Neural progenitor cell (in vitro differentiated cells): Measurements from ENCODE around the gene SMIM38. TPM values are rescaled to one million over a fixed set of nuclear protein-coding genes. Genes with fewer than 3 reads are reported as not detected.
"Not testable (repeated sequence)": the region's sequence is repeated elsewhere in the genome, so short reads cannot be mapped to it uniquely, and the experiment has no call there.

Experiments
- DNase-seq: peaks from one replicate; pipeline ENCODE4 v3.0.0-alpha.2; 2016; ENCODE audit warnings: low spot score
- H2AFZ ChIP-seq: fragments of 200-600 bp; sonication (generic); replicated peaks from 2 replicates; pipeline ENCODE4 v1.6.1; 2016; ENCODE audit warnings: antibody characterized with exemption
- H3F3A ChIP-seq: fragments of 200-600 bp; sonication (generic); 2 replicates; pipeline ENCODE4 v1.6.1; 2016; ENCODE audit warnings: antibody characterized with exemption, low read depth
- H3K27ac ChIP-seq: fragments of 200-600 bp; sonication (generic); 2 replicates; pipeline ENCODE4 v1.5.1; 2016; ENCODE audit warnings: mild to moderate bottlenecking
- H3K27me3 ChIP-seq: fragments of 200-600 bp; sonication (generic); 2 replicates; pipeline ENCODE4 v1.6.1; 2016; ENCODE audit warnings: mild to moderate bottlenecking, moderate library complexity
- H3K36me3 ChIP-seq: fragments of 200-600 bp; sonication (generic); 2 replicates; pipeline ENCODE4 v1.5.1; 2016
- H3K4me1 ChIP-seq: fragments of 200-600 bp; sonication (generic); 2 replicates; pipeline ENCODE4 v1.6.1; 2016; ENCODE audit warnings: mixed run types
- H3K4me2 ChIP-seq: fragments of 200-600 bp; sonication (generic); 2 replicates; pipeline ENCODE4 v1.6.1; 2016
- H3K4me3 ChIP-seq: fragments of 200-600 bp; sonication (generic); 2 replicates; pipeline ENCODE4 v1.5.1; 2016
- H3K79me2 ChIP-seq: fragments of 200-600 bp; sonication (generic); 2 replicates; pipeline ENCODE4 v1.6.1; 2016; ENCODE audit warnings: low read depth
- H3K9ac ChIP-seq: fragments of 200-600 bp; sonication (generic); 2 replicates; pipeline ENCODE4 v1.6.1; 2016
- H3K9me3 ChIP-seq: fragments of 200-600 bp; sonication (generic); 2 replicates; pipeline ENCODE4 v1.5.1; 2016; ENCODE audit warnings: low read depth
- H4K20me1 ChIP-seq: fragments of 200-600 bp; sonication (generic); 2 replicates; pipeline ENCODE4 v1.6.1; 2016; ENCODE audit warnings: low read depth
- H3K27ac Mint-ChIP-seq: 3 replicates; pipeline ENCODE4 v1.8.0; 2021; ENCODE audit warnings: mixed read lengths
- H3K27me3 Mint-ChIP-seq: 2 replicates; pipeline ENCODE4 v1.8.0; 2022; ENCODE audit warnings: low read depth, mild to moderate bottlenecking, inconsistent platforms, moderate library complexity, mixed read lengths; ENCODE audit not compliant: insufficient read depth
- H3K36me3 Mint-ChIP-seq: 3 replicates; pipeline ENCODE4 v1.8.0; 2021; ENCODE audit warnings: mixed read lengths
- H3K4me1 Mint-ChIP-seq: 3 replicates; pipeline ENCODE4 v1.8.0; 2021; ENCODE audit warnings: mixed read lengths
- H3K4me3 Mint-ChIP-seq: 3 replicates; pipeline ENCODE4 v1.8.0; 2021; ENCODE audit warnings: mild to moderate bottlenecking, moderate library complexity, mixed read lengths
- H3K9me3 Mint-ChIP-seq: 3 replicates; pipeline ENCODE4 v1.8.0; 2020; ENCODE audit warnings: mixed read lengths
- EZH2 ChIP-seq: fragments of 200-600 bp; sonication (generic); IDR thresholded peaks from 2 replicates; pipeline ENCODE4 v1.6.1; 2017; ENCODE audit warnings: antibody characterized with exemption, mild to moderate bottlenecking, moderate library complexity
- EZH2phosphoT487 ChIP-seq: fragments of 200-600 bp; sonication (generic); IDR thresholded peaks from 2 replicates; pipeline ENCODE4 v1.6.1; 2017; ENCODE audit warnings: antibody characterized with exemption
- total RNA-seq: library from RNA; depleted of rRNA; stranded (reverse); fragments of >200 nt; gene quantifications from 2 replicates; pipeline ENCODE4 v1.2.3, GENCODE V29; 2015; ENCODE audit warnings: low replicate concordance
- TF ChIP-seq, protein P1 (sequence below): fragments of 200-600 bp; sonication (generic); IDR thresholded peaks from 2 replicates; pipeline ENCODE4 v1.5.1; 2017; ENCODE audit warnings: antibody characterized with exemption, mild to moderate bottlenecking

The SMIM38 gene
- total RNA-seq, 1 donor from 2014 or later = 2.0 TPM

GRCh38 chr11:69145050-69145380 is 10.7 kb upstream of the SMIM38 start:
- H3K27me3 Mint-ChIP-seq = no peaks in the 10 kb centered on the region

GRCh38 chr11:69148377-69148762 is 7.4 kb upstream of the SMIM38 start:
- no peak overlapping the region for H3K4me3 ChIP-seq
- no peaks in the 10 kb centered on the region for H3K79me2 ChIP-seq
- H2AFZ ChIP-seq = no peak overlapping the region
- H3K9ac ChIP-seq = no peak overlapping the region
- Mint-ChIP-seq H3K27me3 (no peaks in the 10 kb centered on the region), H3K36me3 (peaks cover 4% of the 10 kb centered on the region), H3K4me3 (no peak overlapping the region), H3K27ac (no peak overlapping the region), H3K9me3 (peaks cover 28% of the 10 kb centered on the region), H3K4me1 (peaks cover 25% of the 10 kb centered on the region)
- H3K9me3 ChIP-seq = no peaks in the 10 kb centered on the region
- no peaks in the 10 kb centered on the region for H3K27me3 ChIP-seq
- TF ChIP-seq EZH2 = no peak
- no peak for TF ChIP-seq EZH2phosphoT487
- TF ChIP-seq, protein P1, sequence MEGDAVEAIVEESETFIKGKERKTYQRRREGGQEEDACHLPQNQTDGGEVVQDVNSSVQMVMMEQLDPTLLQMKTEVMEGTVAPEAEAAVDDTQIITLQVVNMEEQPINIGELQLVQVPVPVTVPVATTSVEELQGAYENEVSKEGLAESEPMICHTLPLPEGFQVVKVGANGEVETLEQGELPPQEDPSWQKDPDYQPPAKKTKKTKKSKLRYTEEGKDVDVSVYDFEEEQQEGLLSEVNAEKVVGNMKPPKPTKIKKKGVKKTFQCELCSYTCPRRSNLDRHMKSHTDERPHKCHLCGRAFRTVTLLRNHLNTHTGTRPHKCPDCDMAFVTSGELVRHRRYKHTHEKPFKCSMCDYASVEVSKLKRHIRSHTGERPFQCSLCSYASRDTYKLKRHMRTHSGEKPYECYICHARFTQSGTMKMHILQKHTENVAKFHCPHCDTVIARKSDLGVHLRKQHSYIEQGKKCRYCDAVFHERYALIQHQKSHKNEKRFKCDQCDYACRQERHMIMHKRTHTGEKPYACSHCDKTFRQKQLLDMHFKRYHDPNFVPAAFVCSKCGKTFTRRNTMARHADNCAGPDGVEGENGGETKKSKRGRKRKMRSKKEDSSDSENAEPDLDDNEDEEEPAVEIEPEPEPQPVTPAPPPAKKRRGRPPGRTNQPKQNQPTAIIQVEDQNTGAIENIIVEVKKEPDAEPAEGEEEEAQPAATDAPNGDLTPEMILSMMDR = no peak
- H4K20me1 ChIP-seq = no peaks in the 10 kb centered on the region
- H3F3A ChIP-seq = peaks cover 12% of the 10 kb centered on the region
- no peak overlapping the region for H3K27ac ChIP-seq
- H3K4me2 ChIP-seq = no peak overlapping the region
- H3K36me3 ChIP-seq = no peaks in the 10 kb centered on the region
- DNase-seq = no peak
- H3K4me1 ChIP-seq = peaks cover 22% of the 10 kb centered on the region

More at GRCh38 chr11:69145050-69145380, 10.7 kb upstream of the SMIM38 start:
- no peaks in the 10 kb centered on the region for H3K27me3 ChIP-seq
- no peaks in the 10 kb centered on the region for H3K4me1 ChIP-seq
- Mint-ChIP-seq H3K4me3 (no peak overlapping the region), H3K27ac (peak overlapping the region; percentile 53), H3K36me3 (peaks cover 4% of the 10 kb centered on the region), H3K9me3 (peaks cover 21% of the 10 kb centered on the region), H3K4me1 (no peaks in the 10 kb centered on the region)
- no peak overlapping the region for H3K27ac ChIP-seq
- no peaks in the 10 kb centered on the region for H3K36me3 ChIP-seq
- H3K9me3 ChIP-seq = no peaks in the 10 kb centered on the region
- DNase-seq = no peak
- no peak for TF ChIP-seq EZH2
- TF ChIP-seq EZH2phosphoT487 = no peak
- TF ChIP-seq, protein P1 = no peak
- H4K20me1 ChIP-seq = no peaks in the 10 kb centered on the region
- no peak overlapping the region for H3K4me2 ChIP-seq
- H2AFZ ChIP-seq = no peak overlapping the region
- H3F3A ChIP-seq = no peaks in the 10 kb centered on the region
- no peak overlapping the region for H3K4me3 ChIP-seq
- no peaks in the 10 kb centered on the region for H3K79me2 ChIP-seq
- H3K9ac ChIP-seq = no peak overlapping the region

GRCh38 chr11:69148806-69149205 is 6.9 kb upstream of the SMIM38 start:
- Histone ChIP-seq H3F3A (peaks cover 12% of the 10 kb centered on the region), H3K36me3 (no peaks in the 10 kb centered on the region), H3K9me3 (no peaks in the 10 kb centered on the region), H3K27me3 (no peaks in the 10 kb centered on the region), H3K4me2 (no peak overlapping the region), H4K20me1 (no peaks in the 10 kb centered on the region), H3K79me2 (no peaks in the 10 kb centered on the region), H2AFZ (no peak overlapping the region), H3K9ac (no peak overlapping the region), H3K4me3 (no peak overlapping the region), H3K27ac (no peak overlapping the region), H3K4me1 (peaks cover 25% of the 10 kb centered on the region)
- H3K27ac Mint-ChIP-seq = no peak overlapping the region
- H3K4me1 Mint-ChIP-seq = peaks cover 28% of the 10 kb centered on the region
- peaks cover 2% of the 10 kb centered on the region for H3K27me3 Mint-ChIP-seq
- peaks cover 4% of the 10 kb centered on the region for H3K36me3 Mint-ChIP-seq
- TF ChIP-seq EZH2phosphoT487 (no peak), EZH2 (no peak)
- TF ChIP-seq, protein P1 = no peak
- H3K4me3 Mint-ChIP-seq = no peak overlapping the region
- no peak for DNase-seq
- H3K9me3 Mint-ChIP-seq = peaks cover 28% of the 10 kb centered on the region

- H3F3A ChIP-seq = peaks cover 12% of the 10 kb centered on the region
- H4K20me1 ChIP-seq, H3K4me3 ChIP-seq, H3K9me3 ChIP-seq, H3K27me3 Mint-ChIP-seq, H3K4me2 ChIP-seq, H3K27me3 ChIP-seq, H3K27ac Mint-ChIP-seq, H3K79me2 ChIP-seq, H3K36me3 Mint-ChIP-seq, DNase-seq, H3K9ac ChIP-seq, H3K36me3 ChIP-seq, H3K4me3 Mint-ChIP-seq, H2AFZ ChIP-seq, H3K27ac ChIP-seq: not testable (repeated sequence)
- peaks cover 28% of the 10 kb centered on the region for H3K4me1 Mint-ChIP-seq
- peaks cover 25% of the 10 kb centered on the region for H3K4me1 ChIP-seq
- peaks cover 26% of the 10 kb centered on the region for H3K9me3 Mint-ChIP-seq
Observed at GRCh38 chr11:69149338-69150045, 6.2 kb upstream of the SMIM38 start.
